Measurements from ENCODE around the gene GDF11.

Gene GDF11

GRCh38 chr12:55795950-55796349 lies 53.0 kb downstream of the GDF11 start:
- DNase-seq (ENCODE audit: low spot score): no peak

GRCh38 chr12:55797068-55797467 lies 54.1 kb downstream of the GDF11 start:
- DNase-seq (ENCODE audit: low spot score): peak; percentile 7

- DNase-seq (ENCODE audit: low spot score): no peak
These were observed 54.6 kb downstream of the GDF11 start for GRCh38 chr12:55797550-55797949.
